Uterus (tissue), 2 donors: ENCODE data around the gene DDX4.

Source experiments
- POLR2A ChIP-seq, 2 donors: fragments of 450-650 bp; IDR thresholded peaks; one replicate each; pipeline ENCODE4 v1.6.1; 2016; ENCODE audit warnings: antibody characterized with exemption in 2 of 2, mild to moderate bottlenecking in 1 of 2, moderate library complexity in 1 of 2
- TF ChIP-seq, protein P1 (sequence below), 4 experiments: fragments of 200-600 bp in 2 of 4; fragments of 450-650 bp in 2 of 4; sonication (generic) in 2 of 4; IDR thresholded peaks; one replicate each; pipeline ENCODE4 v1.5.1; 2016 to 2019; ENCODE audit warnings: antibody characterized with exemption in 4 of 4, mild to moderate bottlenecking in 2 of 4, moderate library complexity in 1 of 4

DNA sequence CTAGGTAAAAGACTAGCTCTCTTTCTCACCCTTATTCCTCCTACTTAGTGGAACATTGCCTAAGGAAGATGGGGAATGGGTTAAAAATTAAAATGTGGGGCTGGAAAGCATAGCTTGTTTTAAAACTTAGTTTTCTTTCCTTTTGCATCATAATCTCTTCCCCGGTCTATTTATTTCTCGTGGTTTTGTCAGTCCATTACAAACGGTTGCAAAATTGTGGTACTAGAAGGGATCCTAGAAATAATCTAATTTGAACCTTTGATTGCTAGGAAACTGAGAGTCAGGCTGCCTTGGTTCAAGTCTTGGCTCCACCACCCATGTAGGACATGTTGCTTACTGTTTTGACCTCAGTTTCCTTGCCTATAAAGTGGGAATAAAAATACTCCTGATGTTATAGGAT is 114.6 kb downstream of the DDX4 start:
- TF ChIP-seq, protein P1, sequence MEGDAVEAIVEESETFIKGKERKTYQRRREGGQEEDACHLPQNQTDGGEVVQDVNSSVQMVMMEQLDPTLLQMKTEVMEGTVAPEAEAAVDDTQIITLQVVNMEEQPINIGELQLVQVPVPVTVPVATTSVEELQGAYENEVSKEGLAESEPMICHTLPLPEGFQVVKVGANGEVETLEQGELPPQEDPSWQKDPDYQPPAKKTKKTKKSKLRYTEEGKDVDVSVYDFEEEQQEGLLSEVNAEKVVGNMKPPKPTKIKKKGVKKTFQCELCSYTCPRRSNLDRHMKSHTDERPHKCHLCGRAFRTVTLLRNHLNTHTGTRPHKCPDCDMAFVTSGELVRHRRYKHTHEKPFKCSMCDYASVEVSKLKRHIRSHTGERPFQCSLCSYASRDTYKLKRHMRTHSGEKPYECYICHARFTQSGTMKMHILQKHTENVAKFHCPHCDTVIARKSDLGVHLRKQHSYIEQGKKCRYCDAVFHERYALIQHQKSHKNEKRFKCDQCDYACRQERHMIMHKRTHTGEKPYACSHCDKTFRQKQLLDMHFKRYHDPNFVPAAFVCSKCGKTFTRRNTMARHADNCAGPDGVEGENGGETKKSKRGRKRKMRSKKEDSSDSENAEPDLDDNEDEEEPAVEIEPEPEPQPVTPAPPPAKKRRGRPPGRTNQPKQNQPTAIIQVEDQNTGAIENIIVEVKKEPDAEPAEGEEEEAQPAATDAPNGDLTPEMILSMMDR (IDR thresholded peaks at IDR 0.05): no peak
- TF ChIP-seq POLR2A (IDR thresholded peaks at IDR 0.05): no peak
